ENCODE results near the gene TNIK. TPM values are rescaled to one million over a fixed set of nuclear protein-coding genes. Genes with fewer than 3 reads are reported as not detected.

The TNIK gene
- total and polyA plus RNA-seq, 2 experiments from 2014 or later = 14.6 to 34.3 TPM

- no peak for ATAC-seq
- no peak overlapping the region for H3K4me2 ChIP-seq
- H3K4me1 Mint-ChIP-seq = peaks cover 30% of the 10 kb centered on the region
- no peak overlapping the region for H3K4me3 ChIP-seq
- H3K9me3 Mint-ChIP-seq = peaks cover 4% of the 10 kb centered on the region; the same call in 2 of the 3 replicates
- DNase-seq (ENCODE audit: low spot score) = no peak
- H3K36me3 Mint-ChIP-seq (ENCODE audit: low read depth) = peaks cover 8% of the 10 kb centered on the region; the same call in 2 of the 3 replicates
- H3K9me2 ChIP-seq (ENCODE audit: insufficient read depth) = no peaks in the 10 kb centered on the region
- no peaks in the 10 kb centered on the region for H3K36me3 ChIP-seq (ENCODE audit: insufficient read depth)
- H3K27ac Mint-ChIP-seq = no peak overlapping the region
- peaks cover 25% of the 10 kb centered on the region for H3K4me1 ChIP-seq (ENCODE audit: insufficient read depth)
- TF ChIP-seq ZNF114 (CRISPR knock-in tag; IDR thresholded peaks at IDR 0.05) = no peak
- no peak for TF ChIP-seq JUNB (IDR thresholded peaks at IDR 0.05; ENCODE audit: unreplicated experiment)
- TF ChIP-seq NANOG (IDR thresholded peaks at IDR 0.05; ENCODE audit: borderline replicate concordance) = no peak
- no peak for TF ChIP-seq EZH2 (IDR thresholded peaks at IDR 0.05; ENCODE audit: low read depth, unreplicated experiment)
- no peak for TF ChIP-seq CREB1 (CRISPR knock-in tag; IDR thresholded peaks at IDR 0.05; ENCODE audit: low read depth)
- no peak for TF ChIP-seq ETS1 (IDR thresholded peaks at IDR 0.05)
- TF ChIP-seq REST (IDR thresholded peaks at IDR 0.05; ENCODE audit: unreplicated experiment) = no peak
- TF ChIP-seq, protein P1, sequence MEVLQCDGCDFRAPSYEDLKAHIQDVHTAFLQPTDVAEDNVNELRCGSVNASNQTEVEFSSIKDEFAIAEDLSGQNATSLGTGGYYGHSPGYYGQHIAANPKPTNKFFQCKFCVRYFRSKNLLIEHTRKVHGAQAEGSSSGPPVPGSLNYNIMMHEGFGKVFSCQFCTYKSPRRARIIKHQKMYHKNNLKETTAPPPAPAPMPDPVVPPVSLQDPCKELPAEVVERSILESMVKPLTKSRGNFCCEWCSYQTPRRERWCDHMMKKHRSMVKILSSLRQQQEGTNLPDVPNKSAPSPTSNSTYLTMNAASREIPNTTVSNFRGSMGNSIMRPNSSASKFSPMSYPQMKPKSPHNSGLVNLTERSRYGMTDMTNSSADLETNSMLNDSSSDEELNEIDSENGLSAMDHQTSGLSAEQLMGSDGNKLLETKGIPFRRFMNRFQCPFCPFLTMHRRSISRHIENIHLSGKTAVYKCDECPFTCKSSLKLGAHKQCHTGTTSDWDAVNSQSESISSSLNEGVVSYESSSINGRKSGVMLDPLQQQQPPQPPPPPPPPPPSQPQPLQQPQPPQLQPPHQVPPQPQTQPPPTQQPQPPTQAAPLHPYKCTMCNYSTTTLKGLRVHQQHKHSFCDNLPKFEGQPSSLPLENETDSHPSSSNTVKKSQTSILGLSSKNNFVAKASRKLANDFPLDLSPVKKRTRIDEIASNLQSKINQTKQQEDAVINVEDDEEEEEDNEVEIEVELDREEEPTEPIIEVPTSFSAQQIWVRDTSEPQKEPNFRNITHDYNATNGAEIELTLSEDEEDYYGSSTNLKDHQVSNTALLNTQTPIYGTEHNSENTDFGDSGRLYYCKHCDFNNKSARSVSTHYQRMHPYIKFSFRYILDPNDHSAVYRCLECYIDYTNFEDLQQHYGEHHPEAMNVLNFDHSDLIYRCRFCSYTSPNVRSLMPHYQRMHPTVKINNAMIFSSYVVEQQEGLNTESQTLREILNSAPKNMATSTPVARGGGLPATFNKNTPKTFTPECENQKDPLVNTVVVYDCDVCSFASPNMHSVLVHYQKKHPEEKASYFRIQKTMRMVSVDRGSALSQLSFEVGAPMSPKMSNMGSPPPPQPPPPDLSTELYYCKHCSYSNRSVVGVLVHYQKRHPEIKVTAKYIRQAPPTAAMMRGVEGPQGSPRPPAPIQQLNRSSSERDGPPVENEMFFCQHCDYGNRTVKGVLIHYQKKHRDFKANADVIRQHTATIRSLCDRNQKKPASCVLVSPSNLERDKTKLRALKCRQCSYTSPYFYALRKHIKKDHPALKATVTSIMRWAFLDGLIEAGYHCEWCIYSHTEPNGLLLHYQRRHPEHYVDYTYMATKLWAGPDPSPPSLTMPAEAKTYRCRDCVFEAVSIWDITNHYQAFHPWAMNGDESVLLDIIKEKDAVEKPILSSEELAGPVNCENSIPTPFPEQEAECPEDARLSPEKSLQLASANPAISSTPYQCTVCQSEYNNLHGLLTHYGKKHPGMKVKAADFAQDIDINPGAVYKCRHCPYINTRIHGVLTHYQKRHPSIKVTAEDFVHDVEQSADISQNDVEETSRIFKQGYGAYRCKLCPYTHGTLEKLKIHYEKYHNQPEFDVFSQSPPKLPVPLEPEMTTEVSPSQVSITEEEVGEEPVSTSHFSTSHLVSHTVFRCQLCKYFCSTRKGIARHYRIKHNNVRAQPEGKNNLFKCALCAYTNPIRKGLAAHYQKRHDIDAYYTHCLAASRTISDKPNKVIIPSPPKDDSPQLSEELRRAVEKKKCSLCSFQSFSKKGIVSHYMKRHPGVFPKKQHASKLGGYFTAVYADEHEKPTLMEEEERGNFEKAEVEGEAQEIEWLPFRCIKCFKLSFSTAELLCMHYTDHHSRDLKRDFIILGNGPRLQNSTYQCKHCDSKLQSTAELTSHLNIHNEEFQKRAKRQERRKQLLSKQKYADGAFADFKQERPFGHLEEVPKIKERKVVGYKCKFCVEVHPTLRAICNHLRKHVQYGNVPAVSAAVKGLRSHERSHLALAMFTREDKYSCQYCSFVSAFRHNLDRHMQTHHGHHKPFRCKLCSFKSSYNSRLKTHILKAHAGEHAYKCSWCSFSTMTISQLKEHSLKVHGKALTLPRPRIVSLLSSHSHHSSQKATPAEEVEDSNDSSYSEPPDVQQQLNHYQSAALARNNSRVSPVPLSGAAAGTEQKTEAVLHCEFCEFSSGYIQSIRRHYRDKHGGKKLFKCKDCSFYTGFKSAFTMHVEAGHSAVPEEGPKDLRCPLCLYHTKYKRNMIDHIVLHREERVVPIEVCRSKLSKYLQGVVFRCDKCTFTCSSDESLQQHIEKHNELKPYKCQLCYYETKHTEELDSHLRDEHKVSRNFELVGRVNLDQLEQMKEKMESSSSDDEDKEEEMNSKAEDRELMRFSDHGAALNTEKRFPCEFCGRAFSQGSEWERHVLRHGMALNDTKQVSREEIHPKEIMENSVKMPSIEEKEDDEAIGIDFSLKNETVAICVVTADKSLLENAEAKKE (CRISPR knock-in tag; IDR thresholded peaks at IDR 0.05) = no peak
- no peak for TF ChIP-seq EZH2phosphoT487 (IDR thresholded peaks at IDR 0.05; ENCODE audit: unreplicated experiment)
- no peak for TF ChIP-seq ZNF331 (CRISPR knock-in tag; IDR thresholded peaks at IDR 0.05; ENCODE audit: low read depth)
- no peak for TF ChIP-seq STAT1 (IDR thresholded peaks at IDR 0.05; ENCODE audit: unreplicated experiment)
- no peak for TF ChIP-seq CTCF (conservative IDR thresholded peaks at IDR 0.05; ENCODE audit: low read depth in 2 of 2)
- no peak for TF ChIP-seq POLR2AphosphoS5 (IDR thresholded peaks at IDR 0.05; ENCODE audit: low read depth)
- H4K20me1 ChIP-seq (replicated peaks; ENCODE audit: insufficient read depth) = no peaks in the 10 kb centered on the region
- H3K4me3 Mint-ChIP-seq = no peak overlapping the region
- peaks cover 3% of the 10 kb centered on the region for H3K27me3 Mint-ChIP-seq (ENCODE audit: insufficient read depth, low read depth, poor library complexity)
- H3K79me2 ChIP-seq (replicated peaks; ENCODE audit: insufficient read depth) = peaks cover 67% of the 10 kb centered on the region
- H3K27ac ChIP-seq (ENCODE audit: low read depth) = no peak overlapping the region
- no peaks in the 10 kb centered on the region for H3F3A ChIP-seq (replicated peaks; ENCODE audit: low read depth)
- H3K27me3 ChIP-seq (ENCODE audit: insufficient read depth) = no peaks in the 10 kb centered on the region
- no peak overlapping the region for H2AFZ ChIP-seq
Observed at GRCh38 chr3:171342783-171343420, 117.3 kb downstream of the TNIK start.
